Tibial artery (tissue), 4 donors: ENCODE measurements around the gene SLC6A17.

Source experiments
- DNase-seq, 2 donors: peaks; one replicate each; pipeline ENCODE4 v3.0.0-alpha.2; 2019
- H3K27ac ChIP-seq, 2 donors: fragments of 200-600 bp; sonication (generic) in 1 of 2; 1 replicate in 1 of 2; 2 replicates in 1 of 2; pipeline ENCODE4 v1.5.1; 2018 to 2019; ENCODE audit warnings: mild to moderate bottlenecking in 1 of 2
- H3K27me3 ChIP-seq, 2 donors: fragments of 200-600 bp; sonication (generic) in 1 of 2; one replicate each; pipeline versions ENCODE4 v1.5.1 to v1.6.0; 2016 to 2019
- H3K36me3 ChIP-seq, 3 donors: fragments of 200-600 bp; sonication (generic) in 2 of 3; one replicate each; pipeline ENCODE4 v1.5.1; 2016 to 2019; ENCODE audit warnings: mild to moderate bottlenecking in 2 of 3
- H3K4me1 ChIP-seq, 4 donors: fragments of 200-600 bp; sonication (generic) in 2 of 4; 1 replicate in 3 of 4; 2 replicates in 1 of 4; pipeline ENCODE4 v1.5.1; 2016 to 2019
- H3K4me3 ChIP-seq, 2 donors: fragments of 200-600 bp; sonication (generic) in 1 of 2; 1 replicate in 1 of 2; 2 replicates in 1 of 2; pipeline ENCODE4 v1.5.1; 2018 to 2019; ENCODE audit warnings: mild to moderate bottlenecking in 2 of 2
- H3K9me3 ChIP-seq, 3 donors: fragments of 200-600 bp; sonication (generic) in 1 of 3; one replicate each; pipeline ENCODE4 v1.5.1; 2016 to 2019
- CTCF ChIP-seq, 2 experiments: fragments of 200-600 bp in 1 of 2; fragments of 450-650 bp in 1 of 2; IDR thresholded peaks; one replicate each; pipeline ENCODE4 v1.5.1; 2017 to 2019; ENCODE audit warnings: antibody characterized with exemption in 2 of 2, mild to moderate bottlenecking in 1 of 2, moderate library complexity in 1 of 2
- intact Hi-C: fragments of 100-400 bp; cut with DNase I; formaldehyde crosslinking; loops from one replicate; pipeline ENCODE4 v1.15.0; 2023; ENCODE audit warnings: low total_unique reads

SLC6A17 gene

GRCh38 chr1:110151175-110151669 lies 928 bp downstream of the SLC6A17 start:
- no peaks in the 10 kb centered on the region for H3K36me3 ChIP-seq
- H3K4me1 ChIP-seq: peaks cover 0 to 20% (median 17%) of the 10 kb centered on the region in 4 donors
- peak overlapping the region; percentile 35 to 55 for H3K4me3 ChIP-seq
- no peaks in the 10 kb centered on the region for H3K9me3 ChIP-seq
- peak in 1 of 2 donors; percentile 46 for DNase-seq
- peaks cover 3 to 74% of the 10 kb centered on the region in 2 donors for H3K27me3 ChIP-seq
- H3K27ac ChIP-seq: no peak overlapping the region
- intact Hi-C loops: no loop called here
- TF ChIP-seq CTCF (IDR thresholded peaks at IDR 0.05): no peak

- peak in 1 of 2 donors; percentile 56 for DNase-seq
- peaks cover 3 to 65% of the 10 kb centered on the region in 2 donors for H3K27me3 ChIP-seq
- H3K4me3 ChIP-seq: no peak overlapping the region
- no peaks in the 10 kb centered on the region for H3K9me3 ChIP-seq
- H3K36me3 ChIP-seq: no peaks in the 10 kb centered on the region
- H3K4me1 ChIP-seq: peaks cover 0 to 20% (median 17%) of the 10 kb centered on the region in 4 donors
- TF ChIP-seq CTCF (IDR thresholded peaks at IDR 0.05): no peak
- H3K27ac ChIP-seq: no peak overlapping the region
- intact Hi-C loops: no loop called here
Measured at GRCh38 chr1:110152133-110152785, 2.0 kb downstream of the SLC6A17 start.

GRCh38 chr1:110153407-110153950 lies 3.2 kb downstream of the SLC6A17 start:
- intact Hi-C loops: no loop called here
- Histone ChIP-seq H3K36me3 (no peaks in the 10 kb centered on the region), H3K4me1 (peaks cover 0 to 20% (median 17%) of the 10 kb centered on the region in 4 donors), H3K27me3 (peaks cover 3 to 58% of the 10 kb centered on the region in 2 donors), H3K4me3 (no peak overlapping the region), H3K27ac (no peak overlapping the region), H3K9me3 (no peaks in the 10 kb centered on the region)
- no peak for TF ChIP-seq CTCF (IDR thresholded peaks at IDR 0.05)
- DNase-seq: peak in 1 of 2 donors; percentile 3

GRCh38 chr1:110155878-110156522 lies 5.7 kb downstream of the SLC6A17 start:
- peaks cover 0 to 8% (median 5%) of the 10 kb centered on the region in 4 donors for H3K4me1 ChIP-seq
- no peak for TF ChIP-seq CTCF (IDR thresholded peaks at IDR 0.05)
- no peaks in the 10 kb centered on the region for H3K9me3 ChIP-seq
- no peak overlapping the region for H3K4me3 ChIP-seq
- peak; percentile 43 to 65 for DNase-seq
- intact Hi-C loops: no loop called here
- H3K27me3 ChIP-seq: peaks cover 0 to 33% of the 10 kb centered on the region in 2 donors
- H3K36me3 ChIP-seq: no peaks in the 10 kb centered on the region
- no peak overlapping the region for H3K27ac ChIP-seq

- H3K36me3 ChIP-seq: no peaks in the 10 kb centered on the region
- H3K9me3 ChIP-seq: peaks cover 0 to 3% (median 0%) of the 10 kb centered on the region in 3 donors
- H3K4me1 ChIP-seq: no peaks in the 10 kb centered on the region
- H3K27me3 ChIP-seq: peaks cover 0 to 13% of the 10 kb centered on the region in 2 donors
- intact Hi-C loops: no loop called here
- TF ChIP-seq CTCF (IDR thresholded peaks at IDR 0.05): no peak
- no peak overlapping the region for H3K4me3 ChIP-seq
- no peak overlapping the region for H3K27ac ChIP-seq
- DNase-seq: peak in 1 of 2 donors; percentile 33
Measured at GRCh38 chr1:110158261-110158660, 8.0 kb downstream of the SLC6A17 start.
